Activated CD8-positive, alpha-beta T cell treated with anti-CD3 and anti-CD28 coated beads for 36 hours (primary cell): ENCODE data around the gene RBM15. TPM values are rescaled to one million over a fixed set of nuclear protein-coding genes. Genes with fewer than 3 reads are reported as not detected.

Source experiments
- ATAC-seq: fragments of 200-7000 bp; cut with Tn5 transposase; one replicate; pipeline ENCODE4 v1.10.0; 2021; ENCODE audit warnings: mild to moderate bottlenecking, moderate library complexity
- CTCF ChIA-PET: fragments of 350-600 bp; sonication (Branson Sonifier 250); formaldehyde crosslinking; loops from one replicate; lab custom pipeline; 2021; ENCODE audit warnings: antibody characterized with exemption; lab: Charles Lee
- POLR2A ChIA-PET: fragments of 350-600 bp; sonication (Branson Sonifier 250); formaldehyde crosslinking; loops from one replicate; lab custom pipeline; 2021; ENCODE audit warnings: antibody characterized with exemption; lab: Charles Lee
- DNase-seq: peaks from one replicate; pipeline ENCODE4 v3.0.0-alpha.2; 2020
- H3K27ac Mint-ChIP-seq: one replicate; pipeline ENCODE4 v1.8.0; 2021; ENCODE audit warnings: mild to moderate bottlenecking, mixed read lengths
- H3K27me3 Mint-ChIP-seq: one replicate; pipeline ENCODE4 v1.8.0; 2021; ENCODE audit warnings: mixed read lengths
- H3K36me3 Mint-ChIP-seq: one replicate; pipeline ENCODE4 v1.8.0; 2021; ENCODE audit warnings: low read depth, mixed read lengths
- H3K4me1 Mint-ChIP-seq: one replicate; pipeline ENCODE4 v1.8.0; 2021; ENCODE audit warnings: low read depth, mixed read lengths
- H3K4me3 Mint-ChIP-seq: one replicate; pipeline ENCODE4 v1.8.0; 2021; ENCODE audit warnings: mild to moderate bottlenecking, moderate library complexity, mixed read lengths
- H3K9me3 Mint-ChIP-seq: one replicate; pipeline ENCODE4 v1.8.0; 2021; ENCODE audit warnings: mixed read lengths
- intact Hi-C: fragments of 100-400 bp; cut with micrococcal nuclease; formaldehyde crosslinking; loops from one replicate; pipeline ENCODE4 v1.10.0; 2022
- total RNA-seq, 2 experiments: library from RNA; stranded (reverse); gene quantifications; one replicate each; pipeline ENCODE4 v1.2.3, GENCODE V29; 2021
- TF ChIP-seq, protein P1 (sequence below): fragments of 200-600 bp; IDR thresholded peaks from one replicate; pipeline ENCODE4 v1.8.0; 2022; ENCODE audit warnings: antibody characterized with exemption, mild to moderate bottlenecking

Gene RBM15
- total RNA-seq, 2 experiments from 2014 or later: 70.8 to 72.5 TPM

DNA sequence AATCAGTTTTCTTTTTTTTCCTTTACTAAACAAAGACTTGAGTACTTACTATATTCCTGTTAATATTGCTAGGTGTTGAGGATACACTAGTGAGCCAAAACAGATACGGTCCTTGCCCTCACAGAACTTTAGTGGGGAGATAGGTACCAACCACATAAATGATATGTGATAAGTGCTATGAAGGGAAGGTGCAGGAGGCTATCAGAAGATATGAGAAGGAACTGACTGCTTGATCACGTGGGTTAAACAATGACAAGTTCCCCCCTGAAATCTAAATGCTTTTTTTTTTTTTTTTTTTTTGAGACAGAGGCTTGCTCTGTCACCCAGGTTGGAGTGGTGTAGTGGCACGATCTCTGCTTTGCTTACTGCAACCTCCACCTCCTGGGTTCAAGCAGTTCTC is 25.0 kb downstream of the RBM15 start:
- TF ChIP-seq, protein P1, sequence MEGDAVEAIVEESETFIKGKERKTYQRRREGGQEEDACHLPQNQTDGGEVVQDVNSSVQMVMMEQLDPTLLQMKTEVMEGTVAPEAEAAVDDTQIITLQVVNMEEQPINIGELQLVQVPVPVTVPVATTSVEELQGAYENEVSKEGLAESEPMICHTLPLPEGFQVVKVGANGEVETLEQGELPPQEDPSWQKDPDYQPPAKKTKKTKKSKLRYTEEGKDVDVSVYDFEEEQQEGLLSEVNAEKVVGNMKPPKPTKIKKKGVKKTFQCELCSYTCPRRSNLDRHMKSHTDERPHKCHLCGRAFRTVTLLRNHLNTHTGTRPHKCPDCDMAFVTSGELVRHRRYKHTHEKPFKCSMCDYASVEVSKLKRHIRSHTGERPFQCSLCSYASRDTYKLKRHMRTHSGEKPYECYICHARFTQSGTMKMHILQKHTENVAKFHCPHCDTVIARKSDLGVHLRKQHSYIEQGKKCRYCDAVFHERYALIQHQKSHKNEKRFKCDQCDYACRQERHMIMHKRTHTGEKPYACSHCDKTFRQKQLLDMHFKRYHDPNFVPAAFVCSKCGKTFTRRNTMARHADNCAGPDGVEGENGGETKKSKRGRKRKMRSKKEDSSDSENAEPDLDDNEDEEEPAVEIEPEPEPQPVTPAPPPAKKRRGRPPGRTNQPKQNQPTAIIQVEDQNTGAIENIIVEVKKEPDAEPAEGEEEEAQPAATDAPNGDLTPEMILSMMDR: no peak
- DNase-seq: no peak
- Mint-ChIP-seq H3K9me3 (no peaks in the 10 kb centered on the region), H3K4me3 (no peak overlapping the region), H3K4me1 (peaks cover 10% of the 10 kb centered on the region), H3K36me3 (peaks cover 27% of the 10 kb centered on the region), H3K27ac (no peak overlapping the region), H3K27me3 (no peaks in the 10 kb centered on the region)
- no peak for ATAC-seq
- intact Hi-C loops: no loop called here
- ChIA-PET POLR2A (no interaction called here), CTCF (interaction anchor here (1.0 kb wide), 1 partner anchor 15 kb away, joined by 6 read pairs; no protein-coding TSS in a partner anchor)

- Mint-ChIP-seq H3K27ac (peak overlapping the region; percentile 46), H3K36me3 (peaks cover 18% of the 10 kb centered on the region), H3K4me3 (no peak overlapping the region), H3K9me3 (no peaks in the 10 kb centered on the region), H3K27me3 (no peaks in the 10 kb centered on the region), H3K4me1 (peaks cover 13% of the 10 kb centered on the region)
- intact Hi-C loops: no loop called here
- ChIA-PET POLR2A (no interaction called here), CTCF (interaction anchor here (1.0 kb wide), 1 partner anchor 90 kb away, joined by 3 read pairs; no protein-coding TSS in a partner anchor)
- TF ChIP-seq, protein P1: no peak
- no peak for DNase-seq
- peak; percentile 95 for ATAC-seq
Measured at GRCh38 chr1:110370827-110371226, 31.6 kb downstream of the RBM15 start.

- Mint-ChIP-seq H3K4me1 (peaks cover 5% of the 10 kb centered on the region), H3K36me3 (peaks cover 26% of the 10 kb centered on the region), H3K27me3 (no peaks in the 10 kb centered on the region), H3K9me3 (no peaks in the 10 kb centered on the region), H3K4me3 (no peak overlapping the region), H3K27ac (no peak overlapping the region)
- CTCF ChIA-PET: no interaction called here
- no peak for ATAC-seq
- TF ChIP-seq, protein P1: no peak
- no peak for DNase-seq
- intact Hi-C loops: no loop called here
- POLR2A ChIA-PET: no interaction called here
Measured at GRCh38 chr1:110375490-110375889, 36.3 kb downstream of the RBM15 start.

DNA sequence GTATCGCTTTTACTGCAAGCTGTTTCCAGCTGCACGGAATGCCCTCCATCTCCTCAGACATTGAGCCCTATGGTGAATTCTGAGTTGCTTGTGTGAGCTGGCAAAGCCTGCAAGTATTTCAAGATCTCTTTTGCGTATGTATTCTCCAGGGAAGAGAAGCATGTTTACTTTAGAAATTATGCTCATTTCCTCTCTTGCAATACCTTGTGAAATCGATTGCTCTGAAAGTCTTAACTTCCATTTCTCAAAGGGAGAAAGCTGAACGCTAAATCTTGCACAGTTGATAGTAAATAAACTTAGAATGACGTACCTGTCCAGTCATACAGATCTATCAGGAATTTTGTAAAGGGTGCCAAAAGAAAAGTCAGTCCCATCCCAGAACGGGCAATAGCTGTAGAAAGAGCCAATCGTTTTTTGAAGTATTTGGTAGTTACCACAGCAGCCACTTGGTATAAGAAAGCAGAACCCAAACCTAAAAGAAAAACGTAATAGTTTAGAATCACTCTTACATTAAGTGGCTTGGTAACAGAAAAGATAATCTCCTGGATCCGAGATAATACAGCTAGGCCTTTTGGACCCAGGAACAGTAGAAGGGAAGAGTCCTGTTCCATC is 41.6 kb downstream of the RBM15 start:
- H3K4me3 Mint-ChIP-seq: no peak overlapping the region
- POLR2A ChIA-PET: interaction anchor here (1.2 to 1.5 kb wide), 2 partner anchors 12 to 15 kb away, joined by 3 read pairs; no protein-coding TSS in a partner anchor
- CTCF ChIA-PET: interaction anchor here (1.0 kb wide), 1 partner anchor 178 kb away, joined by 3 read pairs; no protein-coding TSS in a partner anchor
- peaks cover 15% of the 10 kb centered on the region for H3K4me1 Mint-ChIP-seq
- H3K9me3 Mint-ChIP-seq: no peaks in the 10 kb centered on the region
- intact Hi-C loops: no loop called here
- TF ChIP-seq, protein P1: no peak
- H3K27ac Mint-ChIP-seq: no peak overlapping the region
- DNase-seq (no peak), ATAC-seq (no peak)
- H3K27me3 Mint-ChIP-seq: no peaks in the 10 kb centered on the region
- peaks cover 27% of the 10 kb centered on the region for H3K36me3 Mint-ChIP-seq
